Mesendoderm (in vitro differentiated cells): ENCODE measurements around the gene FAM8A1.
"Not testable (repeated sequence)": the region's sequence is repeated elsewhere in the genome, so short reads cannot be mapped to it uniquely, and the experiment has no call there.

ENCODE experiments used
- DNase-seq: peaks from one replicate; pipeline ENCODE4 v3.0.0; 2013
- H2AK5ac ChIP-seq: 2 replicates; pipeline ENCODE4 v1.6.1; 2013; ENCODE audit warnings: low read length, inconsistent platforms
- H2BK120ac ChIP-seq: 2 replicates; pipeline ENCODE4 v1.6.1; 2013; ENCODE audit warnings: low read depth, mild to moderate bottlenecking, low read length, moderate library complexity, mixed read lengths
- H2BK15ac ChIP-seq: replicated peaks from 2 replicates; pipeline ENCODE4 v1.6.1; 2013; ENCODE audit warnings: low read depth, mild to moderate bottlenecking, moderate library complexity
- H2BK5ac ChIP-seq: 2 replicates; pipeline ENCODE4 v1.6.1; 2013; ENCODE audit warnings: low read length, inconsistent platforms
- H3K18ac ChIP-seq: 2 replicates; pipeline ENCODE4 v1.6.1; 2013; ENCODE audit warnings: mild to moderate bottlenecking, low read length, mixed read lengths
- H3K23ac ChIP-seq: one replicate; pipeline ENCODE4 v1.6.1; 2013; ENCODE audit warnings: low read length
- H3K27ac ChIP-seq: 2 replicates; pipeline ENCODE4 v1.5.1; 2013; ENCODE audit warnings: low read depth, mild to moderate bottlenecking, inconsistent platforms, low read length, moderate library complexity
- H3K27me3 ChIP-seq: 2 replicates; pipeline ENCODE4 v1.6.1; 2013; ENCODE audit warnings: low read length, control low read depth, mild to moderate bottlenecking, inconsistent platforms; ENCODE audit not compliant: insufficient read depth, poor library complexity
- H3K36me3 ChIP-seq: 2 replicates; pipeline ENCODE4 v1.6.1; 2013; ENCODE audit warnings: low read length, inconsistent platforms; ENCODE audit not compliant: control insufficient read depth, insufficient read depth
- H3K4ac ChIP-seq: one replicate; pipeline ENCODE4 v1.6.1; 2013; ENCODE audit warnings: low read depth, mild to moderate bottlenecking, low read length, moderate library complexity
- H3K4me1 ChIP-seq: 2 replicates; pipeline ENCODE4 v1.6.1; 2013; ENCODE audit warnings: low read depth, low read length, inconsistent platforms; ENCODE audit not compliant: control insufficient read depth
- H3K4me2 ChIP-seq: 2 replicates; pipeline ENCODE4 v1.6.1; 2013; ENCODE audit warnings: low read length
- H3K4me3 ChIP-seq: 2 replicates; pipeline ENCODE4 v1.5.1; 2013; ENCODE audit warnings: mild to moderate bottlenecking, low read length
- H3K56ac ChIP-seq: one replicate; pipeline ENCODE4 v1.6.1; 2013; ENCODE audit warnings: low read length
- H3K79me1 ChIP-seq: 2 replicates; pipeline ENCODE4 v1.6.1; 2013; ENCODE audit warnings: low read length, inconsistent platforms
- H3K79me2 ChIP-seq: 2 replicates; pipeline ENCODE4 v1.6.1; 2013; ENCODE audit warnings: mild to moderate bottlenecking, low read length; ENCODE audit not compliant: control insufficient read depth, insufficient read depth
- H3K9ac ChIP-seq: 2 replicates; pipeline ENCODE4 v1.6.1; 2013; ENCODE audit warnings: low read length, inconsistent platforms
- H4K5ac ChIP-seq: one replicate; pipeline ENCODE4 v1.6.1; 2013; ENCODE audit warnings: low read length
- H4K8ac ChIP-seq: one replicate; pipeline ENCODE4 v1.6.1; 2013; ENCODE audit warnings: low read depth, mild to moderate bottlenecking, control low read depth, low read length, moderate library complexity
- WGBS: extraction: QIAGEN DNeasy Blood & Tissue Kit; methylation state at CpG from one replicate; pipeline ENCODE4 v1.1.7; 2013; ENCODE audit warnings: low lambda C conversion rate, missing lambda C conversion rate; ENCODE audit not compliant: insufficient coverage; ENCODE audit errors: extremely low coverage; 5-methylcytosine and 5-hydroxymethylcytosine counted together

FAM8A1 gene

GRCh38 chr6:17565399-17565798 is 34.7 kb upstream of the FAM8A1 start:
- no peaks in the 10 kb centered on the region for H3K79me1 ChIP-seq
- no peak overlapping the region for H4K8ac ChIP-seq
- no peaks in the 10 kb centered on the region for H3K36me3 ChIP-seq

GRCh38 chr6:17574866-17575560 is 25.1 kb upstream of the FAM8A1 start:
- Histone ChIP-seq H3K18ac (no peak overlapping the region), H3K27ac (no peak overlapping the region), H2BK5ac (no peak overlapping the region), H3K4me2 (no peak overlapping the region), H3K9ac (no peak overlapping the region), H3K79me1 (no peaks in the 10 kb centered on the region), H3K36me3 (no peaks in the 10 kb centered on the region), H3K27me3 (no peaks in the 10 kb centered on the region), H3K4ac (no peak overlapping the region), H2BK120ac (no peak overlapping the region), H3K23ac (no peak overlapping the region), H3K79me2 (no peaks in the 10 kb centered on the region), H2BK15ac (no peak overlapping the region), H4K5ac (no peak overlapping the region), H3K4me1 (no peaks in the 10 kb centered on the region), H3K56ac (no peak overlapping the region), H2AK5ac (no peak overlapping the region), H3K4me3 (no peak overlapping the region), H4K8ac (no peak overlapping the region)
- WGBS, result no CpG with 5 or more reads among the region's 8 CpGs
- DNase-seq, result no peak

More at GRCh38 chr6:17565399-17565798, 34.7 kb upstream of the FAM8A1 start:
- no peaks in the 10 kb centered on the region for H3K79me2 ChIP-seq
- H2BK15ac ChIP-seq, result no peak overlapping the region
- WGBS, result no CpG with 5 or more reads among the region's 3 CpGs
- no peak overlapping the region for H3K4me3 ChIP-seq
- no peaks in the 10 kb centered on the region for H3K4me1 ChIP-seq
- peak; percentile 38 for DNase-seq
- no peak overlapping the region for H3K4ac ChIP-seq
- no peak overlapping the region for H4K5ac ChIP-seq
- no peak overlapping the region for H2BK120ac ChIP-seq
- H3K9ac ChIP-seq, result no peak overlapping the region
- H3K27ac ChIP-seq, result no peak overlapping the region
- H3K23ac ChIP-seq, result no peak overlapping the region
- no peak overlapping the region for H2AK5ac ChIP-seq
- no peak overlapping the region for H3K56ac ChIP-seq
- H3K18ac ChIP-seq, result no peak overlapping the region
- no peak overlapping the region for H2BK5ac ChIP-seq
- H3K4me2 ChIP-seq, result no peak overlapping the region
- no peaks in the 10 kb centered on the region for H3K27me3 ChIP-seq

GRCh38 chr6:17577059-17577458 is 23.0 kb upstream of the FAM8A1 start:
- H2BK15ac ChIP-seq, result no peak overlapping the region
- no peak overlapping the region for H2BK120ac ChIP-seq
- H3K18ac ChIP-seq, result no peak overlapping the region
- no peak overlapping the region for H3K27ac ChIP-seq
- no peaks in the 10 kb centered on the region for H3K36me3 ChIP-seq
- no CpG with 5 or more reads among the region's 1 CpG for WGBS
- H2AK5ac ChIP-seq, result no peak overlapping the region
- H3K56ac ChIP-seq, result no peak overlapping the region
- no peaks in the 10 kb centered on the region for H3K79me2 ChIP-seq
- no peak overlapping the region for H3K9ac ChIP-seq
- H3K23ac ChIP-seq, result no peak overlapping the region
- no peak overlapping the region for H3K4me2 ChIP-seq
- H3K4me1 ChIP-seq, result no peaks in the 10 kb centered on the region
- H4K8ac ChIP-seq, result no peak overlapping the region
- DNase-seq, result peak; percentile 27
- no peak overlapping the region for H4K5ac ChIP-seq
- H3K27me3 ChIP-seq, result no peaks in the 10 kb centered on the region
- no peak overlapping the region for H3K4me3 ChIP-seq
- no peak overlapping the region for H2BK5ac ChIP-seq
- H3K4ac ChIP-seq, result no peak overlapping the region
- no peaks in the 10 kb centered on the region for H3K79me1 ChIP-seq

GRCh38 chr6:17580518-17581048 is 19.5 kb upstream of the FAM8A1 start:
- H3K4me3 ChIP-seq, result no peak overlapping the region
- H3K18ac ChIP-seq, result no peak overlapping the region
- H3K79me2 ChIP-seq, result no peaks in the 10 kb centered on the region
- no peak overlapping the region for H3K9ac ChIP-seq
- no peak for DNase-seq
- no peak overlapping the region for H3K4ac ChIP-seq
- WGBS, result no CpG with 5 or more reads among the region's 53 CpGs
- no peaks in the 10 kb centered on the region for H3K4me1 ChIP-seq
- H3K36me3 ChIP-seq, result no peaks in the 10 kb centered on the region
- no peaks in the 10 kb centered on the region for H3K79me1 ChIP-seq
- no peak overlapping the region for H3K23ac ChIP-seq
- H3K27me3 ChIP-seq, result no peaks in the 10 kb centered on the region
- no peak overlapping the region for H2BK15ac ChIP-seq
- no peak overlapping the region for H2BK5ac ChIP-seq
- H3K27ac ChIP-seq, result no peak overlapping the region
- no peak overlapping the region for H2AK5ac ChIP-seq
- H4K5ac ChIP-seq, result no peak overlapping the region
- no peak overlapping the region for H3K56ac ChIP-seq
- H2BK120ac ChIP-seq, result no peak overlapping the region
- H3K4me2 ChIP-seq, result no peak overlapping the region
- no peak overlapping the region for H4K8ac ChIP-seq

GRCh38 chr6:17581282-17581681 is 18.8 kb upstream of the FAM8A1 start:
- H3K27ac ChIP-seq, H3K36me3 ChIP-seq, H3K27me3 ChIP-seq, H2BK5ac ChIP-seq, H3K56ac ChIP-seq, H3K79me2 ChIP-seq, H3K23ac ChIP-seq, H3K79me1 ChIP-seq, H2BK120ac ChIP-seq, H3K9ac ChIP-seq, DNase-seq, H2AK5ac ChIP-seq, H3K4me1 ChIP-seq, H3K4me2 ChIP-seq, H3K18ac ChIP-seq, H4K8ac ChIP-seq, H3K4me3 ChIP-seq, H2BK15ac ChIP-seq, H4K5ac ChIP-seq, H3K4ac ChIP-seq: not testable (repeated sequence)
- WGBS, result no CpG with 5 or more reads among the region's 7 CpGs

GRCh38 chr6:17583811-17584210 is 16.3 kb upstream of the FAM8A1 start:
- no CpG with 5 or more reads among the region's 5 CpGs for WGBS
- H3K9ac ChIP-seq, result no peak overlapping the region
- no peaks in the 10 kb centered on the region for H3K36me3 ChIP-seq
- H3K23ac ChIP-seq, result no peak overlapping the region
- H3K4me2 ChIP-seq, result no peak overlapping the region
- no peak for DNase-seq
- H2AK5ac ChIP-seq, result no peak overlapping the region
- H3K79me2 ChIP-seq, result no peaks in the 10 kb centered on the region
- no peaks in the 10 kb centered on the region for H3K79me1 ChIP-seq
- no peak overlapping the region for H2BK5ac ChIP-seq
- H2BK15ac ChIP-seq, result no peak overlapping the region
- H4K8ac ChIP-seq, result no peak overlapping the region
- H4K5ac ChIP-seq, result no peak overlapping the region
- no peak overlapping the region for H3K4ac ChIP-seq
- no peaks in the 10 kb centered on the region for H3K27me3 ChIP-seq
- H3K18ac ChIP-seq, result no peak overlapping the region
- no peak overlapping the region for H3K4me3 ChIP-seq
- H3K4me1 ChIP-seq, result no peaks in the 10 kb centered on the region
- H3K27ac ChIP-seq, result no peak overlapping the region
- H2BK120ac ChIP-seq, result no peak overlapping the region
- peak overlapping the region; percentile 56 for H3K56ac ChIP-seq
